CD4-positive, CD25-positive, alpha-beta regulatory T cell (primary cell): Measurements from ENCODE around the gene PRMT3. TPM values are rescaled to one million over a fixed set of nuclear protein-coding genes. Genes with fewer than 3 reads are reported as not detected.

Source experiments
- ATAC-seq, 2 donors: fragments of 150-1000 bp; cut with Tn5 transposase; one replicate each; pipeline ENCODE4 v1.10.0; 2021; ENCODE audit warnings: low read depth in 2 of 2, moderate number of reproducible peaks in 2 of 2, moderate library complexity in 1 of 2
- DNase-seq, 3 donors: peaks; one replicate each; pipeline versions ENCODE4 v3.0.0 to v3.0.0-alpha.2; 2012 to 2022; ENCODE audit warnings: mixed read lengths in 1 of 3
- H3K27ac ChIP-seq: one replicate; pipeline ENCODE4 v1.7.0; 2013; ENCODE audit warnings: mild to moderate bottlenecking, low read length; ENCODE audit not compliant: insufficient read depth, poor library complexity, severe bottlenecking
- H3K27me3 ChIP-seq: one replicate; pipeline ENCODE4 v1.7.0; 2013; ENCODE audit warnings: low read length; ENCODE audit not compliant: control insufficient read depth, insufficient read depth
- H3K36me3 ChIP-seq: one replicate; pipeline ENCODE4 v1.7.0; 2013; ENCODE audit warnings: mild to moderate bottlenecking, low read length, moderate library complexity; ENCODE audit not compliant: control insufficient read depth, insufficient read depth
- H3K4me1 ChIP-seq: 2 replicates; pipeline ENCODE4 v1.7.0; 2013; ENCODE audit warnings: mild to moderate bottlenecking, low read length; ENCODE audit not compliant: insufficient read depth, control insufficient read depth, poor library complexity, severe bottlenecking
- H3K4me3 ChIP-seq: one replicate; pipeline ENCODE4 v1.7.0; 2013; ENCODE audit warnings: low read depth, mild to moderate bottlenecking, low read length, moderate library complexity
- H3K9me3 ChIP-seq, 2 experiments: 1 replicate in 1 of 2; 2 replicates in 1 of 2; pipeline ENCODE4 v1.7.0; 2013; ENCODE audit warnings: low read length in 2 of 2, mild to moderate bottlenecking in 1 of 2, moderate library complexity in 1 of 2; ENCODE audit not compliant: control insufficient read depth in 2 of 2
- H3K27ac Mint-ChIP-seq, 3 donors: one replicate each; pipeline ENCODE4 v1.8.0; 2020 to 2022; ENCODE audit warnings: mild to moderate bottlenecking in 3 of 3, mixed read lengths in 3 of 3, moderate library complexity in 2 of 3
- H3K27me3 Mint-ChIP-seq: one replicate; pipeline ENCODE4 v1.8.0; 2022; ENCODE audit warnings: mild to moderate bottlenecking, mixed read lengths
- H3K36me3 Mint-ChIP-seq: one replicate; pipeline ENCODE4 v1.8.0; 2020; ENCODE audit warnings: mixed read lengths
- H3K4me1 Mint-ChIP-seq, 4 donors: one replicate each; pipeline ENCODE4 v1.8.0; 2020 to 2022; ENCODE audit warnings: mixed read lengths in 4 of 4, mild to moderate bottlenecking in 1 of 4
- H3K4me3 Mint-ChIP-seq, 4 donors: one replicate each; pipeline ENCODE4 v1.8.0; 2020 to 2022; ENCODE audit warnings: mild to moderate bottlenecking in 4 of 4, mixed read lengths in 4 of 4, moderate library complexity in 3 of 4
- H3K9me3 Mint-ChIP-seq, 7 donors: one replicate each; pipeline ENCODE4 v1.8.0; 2020 to 2022; ENCODE audit warnings: mixed read lengths in 7 of 7, mild to moderate bottlenecking in 3 of 7, moderate library complexity in 2 of 7
- polyA plus RNA-seq, 4 donors: library from polyadenylated mRNA; unstranded; fragments of 300-500 nt; fragmentation: Illumina TruSeq; gene quantifications; one replicate each; pipeline ENCODE4 v1.2.3, GENCODE V29; 2021
- total RNA-seq: library from RNA; stranded (reverse); gene quantifications from one replicate; pipeline ENCODE4 v1.2.3, GENCODE V29; 2022

PRMT3 gene
- total RNA-seq (12.3 TPM), polyA plus RNA-seq (10 to 100 TPM in 1 of 4 donors, 1 to 10 TPM in 3; 5.6 to 13.1 (median 7.1) TPM)

- Mint-ChIP-seq H3K27me3 (no peaks in the 10 kb centered on the region), H3K36me3 (peaks cover 17% of the 10 kb centered on the region), H3K4me1 (peaks cover 17 to 43% (median 28%) of the 10 kb centered on the region in 4 donors), H3K4me3 (peak within 1 kb of the TSS; percentile 95 to 99 (median 98)), H3K27ac (peak within 1 kb of the TSS; percentile 99 to 100 (median 100)), H3K9me3 (no peaks in the 10 kb centered on the region)
- peak within 1 kb of the TSS; percentile 92 for H3K4me3 ChIP-seq
- DNase-seq: peak; percentile 96 to 98 (median 98)
- H3K27ac ChIP-seq: peak within 1 kb of the TSS; percentile 95
- peak; percentile 88 to 89 for ATAC-seq
- H3K36me3 ChIP-seq: peaks cover 11% of the 10 kb centered on the region
- peaks cover 17% of the 10 kb centered on the region for H3K4me1 ChIP-seq
- H3K9me3 ChIP-seq: no peaks in the 10 kb centered on the region
- no peaks in the 10 kb centered on the region for H3K27me3 ChIP-seq
Observed at GRCh38 chr11:20387261-20388095, at the start of gene PRMT3. PRMT3 (plus strand) TSS chr11:20387716; CDS start chr11:20387747, 31 bp downstream.

- H3K36me3 ChIP-seq: no peaks in the 10 kb centered on the region
- peaks cover 3% of the 10 kb centered on the region for H3K36me3 Mint-ChIP-seq
- H3K27ac Mint-ChIP-seq: no peak overlapping the region
- H3K27ac ChIP-seq: no peak overlapping the region
- no peak overlapping the region for H3K4me3 ChIP-seq
- peak overlapping the region in 1 of 4 donors; percentile 6 for H3K4me3 Mint-ChIP-seq
- H3K27me3 ChIP-seq: peaks cover 22% of the 10 kb centered on the region
- H3K9me3 Mint-ChIP-seq: peaks cover 0 to 5% (median 0%) of the 10 kb centered on the region in 7 donors
- H3K4me1 ChIP-seq: no peaks in the 10 kb centered on the region
- ATAC-seq: no peak
- DNase-seq: no peak
- no peaks in the 10 kb centered on the region for H3K4me1 Mint-ChIP-seq
- no peaks in the 10 kb centered on the region for H3K9me3 ChIP-seq
- peaks cover 75% of the 10 kb centered on the region for H3K27me3 Mint-ChIP-seq
Observed at GRCh38 chr11:20342347-20343141, 45.0 kb upstream of the PRMT3 start.

DNA sequence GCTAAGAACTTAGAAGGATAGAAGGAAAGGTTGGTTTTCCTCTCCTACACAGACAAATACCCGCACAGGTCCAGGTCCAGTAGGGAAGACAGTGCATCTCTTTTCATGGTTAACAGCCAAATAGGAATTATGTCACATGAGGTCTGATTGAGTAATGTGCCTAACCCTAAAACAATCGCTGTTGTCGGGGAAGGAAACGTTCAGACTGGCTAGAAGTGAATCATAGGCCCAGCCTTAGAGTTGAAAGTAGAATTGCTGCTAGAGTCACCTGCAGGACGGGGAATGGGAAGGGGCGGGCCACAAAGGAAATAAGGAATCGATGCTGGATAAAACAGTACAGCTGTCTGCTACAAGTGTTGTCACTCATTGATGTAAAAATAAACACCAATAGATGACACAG is 36.4 kb upstream of the PRMT3 start:
- Mint-ChIP-seq H3K9me3 (no peaks in the 10 kb centered on the region), H3K27ac (no peak overlapping the region), H3K36me3 (no peaks in the 10 kb centered on the region), H3K4me1 (peaks cover 0 to 8% (median 1%) of the 10 kb centered on the region in 4 donors), H3K4me3 (no peak overlapping the region), H3K27me3 (peaks cover 32% of the 10 kb centered on the region)
- Histone ChIP-seq H3K27me3 (peaks cover 13% of the 10 kb centered on the region), H3K36me3 (no peaks in the 10 kb centered on the region), H3K4me3 (no peak overlapping the region), H3K4me1 (no peaks in the 10 kb centered on the region), H3K27ac (no peak overlapping the region), H3K9me3 (no peaks in the 10 kb centered on the region)
- ATAC-seq: no peak
- DNase-seq: no peak

DNA sequence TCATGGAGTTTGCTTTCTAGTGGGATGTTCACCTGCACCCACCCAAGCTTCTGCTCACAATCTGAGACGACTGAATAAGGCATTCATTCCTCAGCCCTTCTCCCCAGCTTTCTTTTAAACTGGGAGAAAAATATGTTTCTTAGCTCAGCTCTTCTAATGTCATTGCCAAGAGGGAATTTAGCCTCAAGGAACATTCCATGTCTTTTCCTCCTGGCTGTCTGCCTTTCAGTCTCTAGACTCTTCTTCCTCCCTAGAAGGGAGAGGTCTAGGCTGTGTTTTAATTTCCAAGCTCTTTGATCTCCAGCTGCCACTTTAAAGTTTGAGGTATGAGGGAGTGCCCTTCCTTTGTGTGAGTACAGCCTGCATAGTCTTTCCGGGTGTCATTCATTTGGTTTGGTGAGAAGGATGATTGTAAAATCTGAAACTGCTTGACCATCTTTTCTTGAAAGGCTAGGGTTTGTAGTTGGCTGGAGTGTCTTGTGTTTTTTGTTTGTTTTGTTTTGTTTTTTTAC is 35.7 kb upstream of the PRMT3 start:
- Mint-ChIP-seq H3K4me3 (no peak overlapping the region), H3K9me3 (no peaks in the 10 kb centered on the region), H3K36me3 (no peaks in the 10 kb centered on the region), H3K4me1 (peaks cover 0 to 8% (median 1%) of the 10 kb centered on the region in 4 donors), H3K27ac (no peak overlapping the region), H3K27me3 (peaks cover 27% of the 10 kb centered on the region)
- DNase-seq: peak in 1 of 3 donors; percentile 30
- H3K4me1 ChIP-seq: no peaks in the 10 kb centered on the region
- peaks cover 13% of the 10 kb centered on the region for H3K27me3 ChIP-seq
- no peak overlapping the region for H3K27ac ChIP-seq
- no peaks in the 10 kb centered on the region for H3K36me3 ChIP-seq
- no peak overlapping the region for H3K4me3 ChIP-seq
- no peak for ATAC-seq
- no peaks in the 10 kb centered on the region for H3K9me3 ChIP-seq

DNA sequence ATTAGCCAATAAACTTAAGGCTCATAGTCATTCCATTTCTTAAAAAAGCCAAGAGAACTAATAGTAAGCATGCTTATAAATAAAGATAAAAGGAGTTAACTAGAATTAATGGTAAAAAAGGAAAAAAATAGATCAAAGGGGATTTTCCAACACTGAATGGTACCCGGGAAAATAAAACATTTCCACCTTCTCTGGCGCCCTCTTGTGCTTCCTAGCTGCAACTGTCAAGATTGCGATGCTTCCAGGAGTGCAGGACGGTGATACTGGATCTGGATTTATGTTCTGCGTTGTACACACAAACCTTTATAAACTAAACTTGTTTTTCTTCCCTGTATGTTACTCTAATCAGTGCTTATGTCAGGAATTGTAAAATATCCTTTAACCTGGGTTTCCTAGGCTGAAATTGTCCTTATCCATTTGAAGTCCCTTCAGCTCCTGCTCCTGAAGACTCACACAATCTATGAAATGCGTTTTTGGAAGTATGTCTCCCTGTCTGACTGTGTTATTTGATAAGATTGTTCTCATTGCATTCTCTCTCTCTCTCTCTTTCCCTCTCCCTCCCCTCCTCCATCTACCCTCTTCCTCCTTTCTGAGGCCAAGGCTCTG is 33.6 kb upstream of the PRMT3 start:
- DNase-seq (peak in 1 of 3 donors; percentile 40), ATAC-seq (no peak)
- Mint-ChIP-seq H3K36me3 (no peaks in the 10 kb centered on the region), H3K9me3 (no peaks in the 10 kb centered on the region), H3K27ac (no peak overlapping the region), H3K4me3 (no peak overlapping the region), H3K4me1 (peaks cover 0 to 8% (median 1%) of the 10 kb centered on the region in 4 donors), H3K27me3 (peaks cover 27% of the 10 kb centered on the region)
- H3K4me1 ChIP-seq: no peaks in the 10 kb centered on the region
- peaks cover 11% of the 10 kb centered on the region for H3K27me3 ChIP-seq
- no peaks in the 10 kb centered on the region for H3K36me3 ChIP-seq
- no peak overlapping the region for H3K27ac ChIP-seq
- H3K4me3 ChIP-seq: no peak overlapping the region
- H3K9me3 ChIP-seq: no peaks in the 10 kb centered on the region

GRCh38 chr11:20355221-20356219 is 32.0 kb upstream of the PRMT3 start:
- Histone ChIP-seq H3K27ac (no peak overlapping the region), H3K27me3 (peaks cover 11% of the 10 kb centered on the region), H3K36me3 (no peaks in the 10 kb centered on the region), H3K4me1 (no peaks in the 10 kb centered on the region), H3K4me3 (no peak overlapping the region), H3K9me3 (no peaks in the 10 kb centered on the region)
- DNase-seq (peak in 2 of 3 donors; percentile 22 to 67), ATAC-seq (peak; percentile 83 to 84)
- H3K36me3 Mint-ChIP-seq: no peaks in the 10 kb centered on the region
- H3K4me1 Mint-ChIP-seq: peaks cover 1 to 11% (median 5%) of the 10 kb centered on the region in 4 donors
- H3K27me3 Mint-ChIP-seq: peaks cover 27% of the 10 kb centered on the region
- no peak overlapping the region for H3K27ac Mint-ChIP-seq
- H3K4me3 Mint-ChIP-seq: no peak overlapping the region
- no peaks in the 10 kb centered on the region for H3K9me3 Mint-ChIP-seq
